OCI-LY1 (cell line): ENCODE results near the gene ATG5.

Experiments
- H2AFZ ChIP-seq: fragments of 200-600 bp; sonication (generic), shearing (Covaris generic); 2 replicates; pipeline ENCODE4 v1.6.0; 2014; ENCODE audit warnings: antibody characterized with exemption, mild to moderate bottlenecking, low read length
- H3F3A ChIP-seq: fragments of 200-600 bp; sonication (generic), shearing (Covaris generic); 2 replicates; pipeline ENCODE4 v1.6.0; 2014; ENCODE audit warnings: mild to moderate bottlenecking, antibody characterized with exemption, low read length, moderate library complexity; ENCODE audit not compliant: insufficient read depth
- H3K27ac ChIP-seq: fragments of 200-600 bp; sonication (generic); 2 replicates; pipeline ENCODE4 v1.5.1; 2014; ENCODE audit warnings: low read length, mixed run types, mild to moderate bottlenecking, low read depth; ENCODE audit not compliant: poor library complexity, severe bottlenecking
- H3K27me3 ChIP-seq: fragments of 200-600 bp; sonication (generic); 2 replicates; pipeline ENCODE4 v1.6.0; 2014; ENCODE audit warnings: antibody characterized with exemption, mild to moderate bottlenecking, low read length, moderate library complexity; ENCODE audit not compliant: insufficient read depth
- H3K36me3 ChIP-seq: fragments of 200-600 bp; sonication (generic); 2 replicates; pipeline ENCODE4 v1.6.1; 2014; ENCODE audit warnings: mild to moderate bottlenecking, antibody characterized with exemption, low read length, moderate library complexity, mixed read lengths; ENCODE audit not compliant: insufficient read depth
- H3K4me1 ChIP-seq: fragments of 200-600 bp; sonication (generic); 2 replicates; pipeline ENCODE4 v1.5.1; 2014; ENCODE audit warnings: mild to moderate bottlenecking, low read length, moderate library complexity; ENCODE audit not compliant: insufficient read depth, severe bottlenecking
- H3K4me2 ChIP-seq: fragments of 200-600 bp; sonication (generic), shearing (Covaris generic); 2 replicates; pipeline ENCODE4 v1.6.1; 2014; ENCODE audit warnings: low read length
- H3K4me3 ChIP-seq: fragments of 200-600 bp; sonication (generic); 2 replicates; pipeline ENCODE4 v1.5.1; 2014; ENCODE audit warnings: low read length, low read depth, mild to moderate bottlenecking, mixed read lengths; ENCODE audit not compliant: poor library complexity, severe bottlenecking
- H3K79me2 ChIP-seq: fragments of 200-600 bp; shearing (Covaris generic); 2 replicates; pipeline ENCODE4 v1.6.1; 2016; ENCODE audit warnings: mixed run types, low read length, mixed read lengths; ENCODE audit not compliant: insufficient read depth
- H3K9ac ChIP-seq: fragments of 200-600 bp; sonication (generic), shearing (Covaris generic); 2 replicates; pipeline ENCODE4 v1.6.1; 2014; ENCODE audit warnings: mild to moderate bottlenecking, low read length, mixed read lengths
- H3K9me2 ChIP-seq: fragments of 200-600 bp; sonication (generic), shearing (Covaris generic); 2 replicates; pipeline ENCODE4 v1.6.1; 2014; ENCODE audit warnings: low read depth, mild to moderate bottlenecking, low read length, mixed read lengths
- H3K9me3 ChIP-seq: fragments of 200-600 bp; shearing (Covaris generic); 2 replicates; pipeline ENCODE4 v1.6.1; 2014; ENCODE audit warnings: low read length, mixed read lengths
- H4K20me1 ChIP-seq: fragments of 200-600 bp; sonication (generic), shearing (Covaris generic); 2 replicates; pipeline ENCODE4 v1.6.0; 2016; ENCODE audit warnings: mild to moderate bottlenecking, low read length; ENCODE audit not compliant: insufficient read depth
- CTCF ChIP-seq: fragments of 200-600 bp; sonication (generic), shearing (Covaris generic); IDR thresholded peaks from 2 replicates; pipeline ENCODE4 v1.5.1; 2017; ENCODE audit warnings: mild to moderate bottlenecking, antibody characterized with exemption, low read length, moderate library complexity, mixed read lengths
- EZH2 ChIP-seq: fragments of 200-600 bp; sonication (generic), shearing (Covaris generic); IDR thresholded peaks from 2 replicates; pipeline ENCODE4 v1.8.0; 2017; ENCODE audit warnings: borderline replicate concordance, mixed run types, mild to moderate bottlenecking, antibody characterized with exemption, low read length, moderate library complexity, mixed read lengths

ATG5 gene

GRCh38 chr6:106244931-106245330 is 80.6 kb downstream of the ATG5 start:
- H3K4me1 ChIP-seq = no peaks in the 10 kb centered on the region
- H3K4me2 ChIP-seq = no peak overlapping the region
- H4K20me1 ChIP-seq = no peaks in the 10 kb centered on the region
- H2AFZ ChIP-seq = no peak overlapping the region
- no peaks in the 10 kb centered on the region for H3K27me3 ChIP-seq
- no peaks in the 10 kb centered on the region for H3F3A ChIP-seq
- no peaks in the 10 kb centered on the region for H3K79me2 ChIP-seq
- H3K9me2 ChIP-seq = no peaks in the 10 kb centered on the region
- H3K27ac ChIP-seq = no peak overlapping the region
- H3K4me3 ChIP-seq = no peak overlapping the region
- no peaks in the 10 kb centered on the region for H3K9me3 ChIP-seq
- peaks cover 37% of the 10 kb centered on the region for H3K36me3 ChIP-seq
- TF ChIP-seq EZH2 (no peak), CTCF (no peak)
- no peak overlapping the region for H3K9ac ChIP-seq

- no peak overlapping the region for H2AFZ ChIP-seq
- H3K4me3 ChIP-seq = no peak overlapping the region
- H4K20me1 ChIP-seq = no peaks in the 10 kb centered on the region
- H3K79me2 ChIP-seq = no peaks in the 10 kb centered on the region
- no peaks in the 10 kb centered on the region for H3K9me3 ChIP-seq
- H3K9ac ChIP-seq = no peak overlapping the region
- no peaks in the 10 kb centered on the region for H3F3A ChIP-seq
- no peak for TF ChIP-seq EZH2
- no peak for TF ChIP-seq CTCF
- no peaks in the 10 kb centered on the region for H3K4me1 ChIP-seq
- H3K27me3 ChIP-seq = no peaks in the 10 kb centered on the region
- H3K27ac ChIP-seq = no peak overlapping the region
- no peak overlapping the region for H3K4me2 ChIP-seq
- no peaks in the 10 kb centered on the region for H3K9me2 ChIP-seq
- peaks cover 37% of the 10 kb centered on the region for H3K36me3 ChIP-seq
Measured at GRCh38 chr6:106244521-106244920, 81.0 kb downstream of the ATG5 start.

GRCh38 chr6:106243261-106243660 is 82.3 kb downstream of the ATG5 start:
- no peak for TF ChIP-seq EZH2
- no peak for TF ChIP-seq CTCF
- H3F3A ChIP-seq = no peaks in the 10 kb centered on the region
- H4K20me1 ChIP-seq = no peaks in the 10 kb centered on the region
- H3K4me3 ChIP-seq = no peak overlapping the region
- no peak overlapping the region for H3K4me2 ChIP-seq
- no peaks in the 10 kb centered on the region for H3K9me2 ChIP-seq
- H3K9me3 ChIP-seq = no peaks in the 10 kb centered on the region
- H3K27ac ChIP-seq = no peak overlapping the region
- H3K79me2 ChIP-seq = no peaks in the 10 kb centered on the region
- peaks cover 37% of the 10 kb centered on the region for H3K36me3 ChIP-seq
- no peaks in the 10 kb centered on the region for H3K27me3 ChIP-seq
- no peaks in the 10 kb centered on the region for H3K4me1 ChIP-seq
- no peak overlapping the region for H3K9ac ChIP-seq
- no peak overlapping the region for H2AFZ ChIP-seq
